ES-I3 (cell line): ENCODE data around the gene PITPNC1.
"Not testable (repeated sequence)": the region's sequence is repeated elsewhere in the genome, so short reads cannot be mapped to it uniquely, and the experiment has no call there.

Experiments
- H3K36me3 ChIP-seq: 2 replicates; pipeline ENCODE4 v1.6.1; 2013; ENCODE audit warnings: mild to moderate bottlenecking, low read length, control low read depth, moderate library complexity; ENCODE audit not compliant: insufficient read depth
- H3K4me1 ChIP-seq: 2 replicates; pipeline ENCODE4 v1.6.1; 2013; ENCODE audit warnings: mild to moderate bottlenecking, control low read depth, low read length; ENCODE audit not compliant: insufficient read depth
- H3K9ac ChIP-seq: 2 replicates; pipeline ENCODE4 v1.6.1; 2013; ENCODE audit warnings: low read depth, mild to moderate bottlenecking, low read length, moderate library complexity
- H3K9me3 ChIP-seq: 2 replicates; pipeline ENCODE4 v1.6.1; 2013; ENCODE audit warnings: mild to moderate bottlenecking, low read length, moderate library complexity; ENCODE audit not compliant: control insufficient read depth, insufficient read depth

The PITPNC1 gene

DNA sequence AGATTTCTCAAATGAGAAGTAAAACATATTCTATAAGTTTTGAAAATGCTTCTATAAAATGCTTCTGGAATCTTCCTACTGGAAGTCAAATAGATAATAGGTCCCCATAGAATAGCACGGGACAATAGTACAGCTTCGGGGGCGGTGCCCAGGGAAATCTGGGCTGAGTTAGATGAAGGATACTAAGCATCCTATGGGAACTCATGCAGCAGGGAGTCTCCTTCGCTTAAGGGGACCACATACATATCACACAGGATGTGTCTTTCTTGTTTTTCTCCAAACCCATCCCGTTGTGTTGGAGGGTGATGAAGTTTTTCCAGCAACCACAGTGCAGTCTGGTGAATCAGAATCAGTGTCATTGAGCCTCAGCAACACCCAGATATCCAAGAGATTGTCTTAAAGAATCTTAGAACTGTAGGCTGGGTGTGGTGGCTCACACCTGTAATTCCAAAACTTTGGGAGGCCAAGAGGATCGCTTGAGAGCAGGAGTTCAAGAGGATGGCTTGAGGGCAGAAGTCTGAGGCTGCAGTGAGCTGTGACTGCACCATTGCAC is 84.2 kb downstream of the PITPNC1 start:
- H3K9me3 ChIP-seq: peaks cover 3% of the 10 kb centered on the region; the same call in 1 of the 2 replicates
- H3K9ac ChIP-seq: no peak overlapping the region
- H3K4me1 ChIP-seq: peaks cover 2% of the 10 kb centered on the region
- H3K36me3 ChIP-seq: no peaks in the 10 kb centered on the region

DNA sequence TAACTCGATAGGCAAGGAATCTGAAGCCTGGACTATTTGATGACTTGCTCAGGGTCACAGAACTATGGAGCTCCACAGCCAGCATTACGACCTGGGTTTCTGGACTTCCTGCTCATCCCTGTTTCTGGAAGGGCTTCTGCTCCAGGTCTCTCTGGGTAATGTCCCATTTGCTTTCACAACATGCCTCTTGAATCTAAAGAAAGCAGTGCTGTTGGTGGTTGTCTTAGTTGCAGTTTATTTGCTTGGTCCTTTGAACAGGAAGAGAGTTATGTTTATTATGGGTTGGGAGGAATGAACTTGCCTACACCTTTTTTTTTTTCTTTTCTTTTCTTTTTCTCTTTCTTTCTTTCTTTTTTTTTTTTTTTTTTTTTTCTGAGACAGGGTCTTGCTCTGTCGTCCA is 84.8 kb downstream of the PITPNC1 start:
- Histone ChIP-seq H3K36me3 (no peaks in the 10 kb centered on the region), H3K9me3 (peaks cover 3% of the 10 kb centered on the region; the same call in 1 of the 2 replicates), H3K4me1 (peaks cover 8% of the 10 kb centered on the region), H3K9ac (no peak overlapping the region)

DNA sequence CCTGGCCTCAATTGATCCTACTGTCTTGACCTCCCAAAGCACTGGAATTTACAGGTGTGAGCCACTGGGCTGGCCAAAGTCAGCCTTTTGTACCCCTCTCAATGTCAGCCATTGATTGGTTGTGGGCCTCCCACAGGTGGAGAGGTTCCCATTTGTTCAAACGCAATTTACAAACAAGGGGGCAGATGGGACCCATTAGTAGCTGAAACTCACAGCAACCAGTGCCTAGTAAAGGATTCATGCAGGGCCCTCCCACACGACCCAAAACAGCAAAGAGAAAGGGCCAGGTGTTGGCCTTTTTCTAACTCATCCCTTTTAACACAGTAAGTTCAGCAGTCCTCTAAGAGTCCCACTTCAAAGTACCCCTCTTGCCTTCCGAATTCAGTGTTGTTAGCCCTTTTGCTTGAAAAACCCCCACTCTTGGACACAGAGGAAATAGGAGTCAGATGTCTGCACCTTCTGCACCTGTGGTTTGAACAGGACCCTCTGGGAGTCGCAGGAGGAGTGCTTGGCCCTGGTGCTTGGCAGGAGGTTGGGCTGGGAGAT is 89.2 kb downstream of the PITPNC1 start:
- peaks cover 15% of the 10 kb centered on the region for H3K4me1 ChIP-seq

DNA sequence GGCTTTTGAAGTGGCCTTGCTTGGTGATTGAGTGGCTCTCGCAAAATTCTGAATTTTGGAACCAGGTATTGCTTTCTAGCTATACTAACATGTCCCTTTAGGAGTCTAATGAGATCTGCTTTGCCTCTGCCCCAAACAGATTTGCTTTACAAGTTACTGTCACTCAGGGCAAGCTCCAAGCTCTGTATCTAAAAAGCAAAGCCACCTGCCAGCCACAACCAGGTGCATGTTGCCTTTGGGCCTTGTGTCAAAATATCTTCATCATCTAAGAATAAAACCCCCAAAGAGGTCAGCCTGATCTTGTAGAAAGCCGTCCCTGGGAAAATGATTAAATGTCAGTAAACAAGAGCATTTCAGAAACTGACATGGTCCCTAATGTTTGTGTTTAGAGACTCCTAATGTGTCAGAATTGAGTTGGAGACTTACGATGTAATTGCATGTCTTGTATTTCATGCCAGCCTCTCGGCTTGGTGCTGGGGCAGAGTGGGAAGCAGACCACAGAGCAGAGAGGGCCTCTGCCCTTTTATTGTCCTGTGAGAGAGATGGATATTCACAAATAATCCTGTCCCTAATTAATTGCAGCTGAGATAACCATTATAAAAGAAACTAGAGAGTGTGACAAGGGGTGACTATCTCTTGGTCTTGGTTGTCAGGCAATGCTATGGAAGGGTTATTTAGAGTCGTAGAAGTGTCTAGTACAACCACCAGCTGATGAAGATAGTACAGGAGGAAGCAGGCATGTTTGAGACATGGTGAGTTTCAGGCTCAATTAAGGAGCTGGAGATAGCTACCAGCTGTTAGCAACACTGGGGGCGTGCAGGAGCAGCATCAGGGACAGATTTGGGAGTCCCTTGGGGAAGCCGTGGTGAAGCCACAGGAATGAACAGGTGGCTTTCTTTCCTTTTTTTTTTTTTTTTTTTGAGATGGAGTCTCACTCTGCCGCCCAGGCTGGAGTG is 90.7 kb downstream of the PITPNC1 start:
- no peaks in the 10 kb centered on the region; the same call in 1 of the 2 replicates for H3K9me3 ChIP-seq
- H3K4me1 ChIP-seq: peaks cover 15% of the 10 kb centered on the region
- no peaks in the 10 kb centered on the region for H3K36me3 ChIP-seq
- no peak overlapping the region for H3K9ac ChIP-seq

More for the DNA sequence above, 89.2 kb downstream of the PITPNC1 start:
- Histone ChIP-seq H3K9ac (no peak overlapping the region), H3K36me3 (no peaks in the 10 kb centered on the region), H3K9me3 (no peaks in the 10 kb centered on the region; the same call in 1 of the 2 replicates)

DNA sequence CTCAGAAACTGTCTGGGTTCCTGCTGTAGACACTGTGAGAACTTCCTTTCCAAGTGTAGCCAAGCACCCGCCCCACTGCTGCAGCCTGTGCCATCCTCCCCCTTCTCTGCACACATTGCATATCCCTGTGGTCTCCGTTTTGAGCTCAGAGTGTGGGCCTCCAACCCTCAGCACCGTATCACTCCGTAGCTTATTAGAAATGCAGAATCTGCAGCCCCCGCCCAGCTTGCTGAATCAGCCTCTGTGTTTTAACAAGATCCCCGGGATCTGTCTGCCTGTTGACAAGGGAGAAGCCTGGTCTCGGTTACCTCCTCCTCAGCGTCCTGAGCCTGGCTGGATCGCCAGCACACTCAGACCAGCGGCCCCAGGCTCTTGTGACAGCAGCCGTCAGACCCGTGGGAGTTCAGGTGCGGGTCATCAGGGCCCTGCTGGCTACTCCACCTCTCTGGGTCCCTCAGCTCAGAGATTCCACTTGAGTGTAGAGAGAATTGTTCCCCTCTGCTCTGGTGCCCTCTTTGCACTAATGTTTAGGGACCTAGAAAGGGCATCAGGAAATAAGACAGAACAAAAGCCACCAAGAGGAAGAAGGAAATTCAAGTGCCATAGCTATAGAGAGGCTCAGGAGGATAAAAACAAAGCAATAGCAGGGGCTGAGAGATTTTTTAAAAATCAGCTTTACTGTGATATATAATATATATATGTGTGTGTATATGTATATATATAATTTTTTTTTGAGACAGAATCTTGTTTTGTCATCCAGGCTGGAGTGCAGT is 92.3 kb downstream of the PITPNC1 start:
- Histone ChIP-seq H3K9me3 (no peaks in the 10 kb centered on the region; the same call in 1 of the 2 replicates), H3K4me1 (peaks cover 20% of the 10 kb centered on the region), H3K9ac (no peak overlapping the region), H3K36me3 (no peaks in the 10 kb centered on the region)

DNA sequence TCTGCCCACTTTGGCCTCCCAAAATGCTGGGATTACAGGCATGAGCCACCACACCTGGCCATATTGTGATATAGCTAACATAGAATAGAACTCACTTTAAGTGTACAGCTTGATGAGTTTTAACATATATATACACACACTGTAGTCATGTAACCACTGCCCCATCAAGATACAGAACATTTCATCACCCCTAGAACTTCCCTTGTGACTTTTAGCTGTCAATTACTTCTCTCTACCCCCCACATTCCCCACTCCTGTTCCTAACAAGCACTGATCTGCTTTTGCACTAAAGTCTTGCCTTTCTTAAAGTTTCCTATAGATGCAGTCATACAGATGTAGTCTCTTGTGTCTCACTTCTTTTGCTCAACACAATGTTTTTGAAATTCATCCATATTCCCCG is 93.1 kb downstream of the PITPNC1 start:
- no peaks in the 10 kb centered on the region; the same call in 1 of the 2 replicates for H3K9me3 ChIP-seq
- H3K9ac ChIP-seq: no peak overlapping the region
- H3K4me1 ChIP-seq: peaks cover 25% of the 10 kb centered on the region
- H3K36me3 ChIP-seq: no peaks in the 10 kb centered on the region

DNA sequence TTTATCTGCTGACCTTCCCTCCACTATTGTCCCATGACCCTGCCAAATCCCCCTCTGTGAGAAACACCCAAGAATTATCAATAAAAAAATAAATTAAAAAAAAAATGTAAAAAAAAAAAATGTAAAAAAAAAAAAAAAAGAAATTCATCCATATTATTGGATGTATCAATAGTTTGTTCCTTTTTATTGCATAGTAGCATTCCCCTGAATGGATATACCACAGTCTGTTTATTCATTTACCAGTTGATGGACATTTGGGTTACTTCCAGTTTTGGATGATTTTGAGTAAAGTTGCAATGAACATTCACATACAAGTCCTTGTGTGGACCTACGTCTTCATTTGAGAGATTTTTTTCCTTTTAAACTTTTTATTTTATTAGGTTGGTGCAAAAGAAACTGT is 94.0 kb downstream of the PITPNC1 start:
- no peaks in the 10 kb centered on the region for H3K36me3 ChIP-seq
- H3K9ac ChIP-seq: no peak overlapping the region
- H3K4me1 ChIP-seq: peaks cover 29% of the 10 kb centered on the region
- H3K9me3 ChIP-seq: no peaks in the 10 kb centered on the region; the same call in 1 of the 2 replicates

DNA sequence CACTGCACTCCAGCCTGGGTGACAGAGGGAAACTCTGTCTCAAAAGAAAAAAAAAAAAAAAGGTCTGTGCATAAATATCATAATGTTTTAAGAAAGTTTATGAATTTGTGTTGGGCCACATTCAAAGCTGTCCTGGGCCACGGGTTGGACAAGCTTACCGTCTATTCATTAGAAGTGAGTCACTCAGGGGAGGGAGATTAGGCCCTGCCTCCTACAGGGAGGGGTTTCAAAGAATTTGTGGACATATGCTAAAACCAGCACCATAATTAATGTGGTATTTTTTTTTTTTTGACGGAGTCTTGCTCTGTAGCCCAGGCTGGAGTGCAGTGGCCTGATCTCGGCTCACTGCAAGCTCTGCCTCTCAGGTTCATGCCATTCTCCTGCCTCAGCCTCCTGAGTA is 95.5 kb downstream of the PITPNC1 start:
- not testable (repeated sequence) for H3K36me3 ChIP-seq, H3K9me3 ChIP-seq, H3K9ac ChIP-seq
- peaks cover 18% of the 10 kb centered on the region for H3K4me1 ChIP-seq

DNA sequence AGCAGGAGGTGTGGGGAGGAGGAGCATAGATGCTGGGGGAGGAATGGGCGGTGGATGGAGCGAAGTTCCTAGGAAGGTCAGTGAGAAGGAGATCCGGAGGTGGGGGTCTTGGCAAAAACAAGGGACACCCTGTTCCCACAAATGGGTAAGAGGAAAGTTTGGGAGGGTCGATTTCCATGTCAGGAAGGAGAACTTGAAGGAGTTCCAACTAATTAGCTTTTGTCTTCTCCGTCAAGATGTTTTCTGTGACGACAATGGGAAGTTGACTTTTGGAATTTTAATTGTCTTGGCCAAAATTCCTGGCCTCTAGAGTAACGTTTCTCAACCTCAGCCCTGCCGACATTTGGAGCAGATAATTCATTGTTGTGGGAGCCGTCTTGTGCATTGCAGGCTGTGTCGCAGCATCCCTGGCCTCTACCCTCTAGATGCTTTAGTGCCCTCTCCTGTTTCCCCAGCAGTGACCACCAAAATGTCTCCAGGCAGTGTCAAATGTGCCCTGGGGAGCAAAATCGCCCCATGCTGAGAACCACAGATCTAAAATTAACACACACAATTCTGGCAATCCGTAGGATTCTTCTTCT is 97.1 kb downstream of the PITPNC1 start:
- Histone ChIP-seq H3K9me3 (no peaks in the 10 kb centered on the region; the same call in 1 of the 2 replicates), H3K4me1 (peaks cover 17% of the 10 kb centered on the region), H3K36me3 (no peaks in the 10 kb centered on the region), H3K9ac (no peak overlapping the region)

DNA sequence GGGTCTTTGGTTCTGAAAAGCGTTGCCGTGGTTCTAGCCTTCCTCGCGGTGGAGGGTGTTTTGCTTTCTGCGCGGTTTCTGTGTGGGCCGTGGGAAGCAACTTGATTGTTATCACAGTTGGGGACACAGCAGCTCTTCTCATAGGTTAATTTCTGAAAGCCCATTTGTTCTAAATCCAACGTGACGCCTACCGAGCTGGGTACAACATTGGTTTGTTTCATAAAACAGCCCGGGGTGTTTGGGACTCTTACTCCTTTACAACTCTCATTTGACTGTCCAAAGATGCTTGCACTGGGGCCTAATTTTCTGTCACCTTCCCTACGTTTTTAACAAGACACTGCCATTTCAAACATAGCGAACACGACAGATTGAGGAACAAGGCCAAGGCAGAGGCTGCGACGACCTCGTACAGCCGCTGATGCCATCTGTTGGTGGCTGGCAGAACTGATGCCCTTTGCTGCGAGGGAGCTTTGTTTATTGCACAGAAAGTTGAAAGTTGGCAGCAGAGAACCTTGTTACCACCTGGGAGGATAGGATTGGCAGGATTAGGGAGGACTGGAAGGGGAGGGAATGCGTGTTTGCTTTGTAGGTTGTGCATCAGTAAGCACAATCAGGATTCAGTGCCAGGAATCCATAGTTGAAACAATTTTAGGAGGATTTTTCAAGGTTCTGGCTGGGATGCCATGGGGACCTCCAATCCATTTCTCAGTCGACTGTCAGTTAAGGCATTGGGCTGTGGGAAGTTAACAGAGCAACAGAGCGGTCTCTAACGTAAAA is 98.3 kb downstream of the PITPNC1 start:
- Histone ChIP-seq H3K9me3 (no peaks in the 10 kb centered on the region; the same call in 1 of the 2 replicates), H3K4me1 (peaks cover 17% of the 10 kb centered on the region), H3K36me3 (no peaks in the 10 kb centered on the region), H3K9ac (no peak overlapping the region)

DNA sequence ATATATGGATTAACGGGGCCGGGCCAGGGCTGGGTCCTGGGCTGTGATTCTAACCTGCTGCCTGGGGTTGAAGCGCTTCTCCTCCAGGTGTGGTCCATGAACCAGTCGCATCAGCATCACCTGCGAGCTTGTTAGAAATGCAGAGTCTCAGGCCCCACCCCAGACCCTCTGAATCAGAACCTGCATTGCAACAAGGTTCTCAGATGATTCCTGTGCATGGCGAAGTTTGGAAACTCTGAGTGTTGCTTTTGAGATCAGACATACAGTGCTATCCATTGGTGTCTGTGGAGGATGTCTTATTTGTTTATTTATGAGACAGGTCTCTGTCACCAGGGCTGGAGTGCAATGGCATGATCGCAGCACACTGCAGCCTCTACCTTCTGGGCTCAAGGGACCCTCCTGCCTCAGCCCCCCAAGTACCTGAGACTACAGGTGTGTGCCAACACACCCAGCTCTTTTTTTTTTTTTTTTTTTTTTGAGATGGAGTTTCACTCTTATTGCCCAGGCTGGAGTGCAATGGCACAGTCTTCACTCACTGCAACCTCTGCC is 99.8 kb downstream of the PITPNC1 start:
- Histone ChIP-seq H3K36me3 (no peaks in the 10 kb centered on the region), H3K9me3 (no peaks in the 10 kb centered on the region), H3K9ac (no peak overlapping the region), H3K4me1 (peaks cover 17% of the 10 kb centered on the region)

DNA sequence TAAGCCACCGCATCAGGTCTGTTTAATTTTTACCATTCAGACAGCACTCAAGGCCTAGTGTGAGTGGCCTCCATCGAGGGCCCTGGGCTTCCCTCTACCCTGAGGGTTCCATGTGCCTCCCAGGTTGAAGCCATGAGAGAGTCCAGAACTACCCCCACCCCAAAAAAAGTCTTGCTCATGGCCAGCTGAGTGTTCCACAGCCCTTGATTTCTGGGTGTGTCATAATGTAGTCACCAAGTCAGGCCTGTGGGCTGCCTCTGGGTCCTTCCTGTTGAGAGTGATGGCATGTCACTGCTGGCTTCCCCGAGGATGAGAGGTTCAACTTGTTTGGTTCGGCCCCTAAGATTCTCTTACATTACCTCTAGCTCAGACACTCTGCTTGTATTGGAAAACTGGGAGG is 100.6 kb downstream of the PITPNC1 start:
- no peaks in the 10 kb centered on the region for H3K36me3 ChIP-seq
- H3K9ac ChIP-seq: no peak overlapping the region
- no peaks in the 10 kb centered on the region for H3K9me3 ChIP-seq
- H3K4me1 ChIP-seq: peaks cover 17% of the 10 kb centered on the region

DNA sequence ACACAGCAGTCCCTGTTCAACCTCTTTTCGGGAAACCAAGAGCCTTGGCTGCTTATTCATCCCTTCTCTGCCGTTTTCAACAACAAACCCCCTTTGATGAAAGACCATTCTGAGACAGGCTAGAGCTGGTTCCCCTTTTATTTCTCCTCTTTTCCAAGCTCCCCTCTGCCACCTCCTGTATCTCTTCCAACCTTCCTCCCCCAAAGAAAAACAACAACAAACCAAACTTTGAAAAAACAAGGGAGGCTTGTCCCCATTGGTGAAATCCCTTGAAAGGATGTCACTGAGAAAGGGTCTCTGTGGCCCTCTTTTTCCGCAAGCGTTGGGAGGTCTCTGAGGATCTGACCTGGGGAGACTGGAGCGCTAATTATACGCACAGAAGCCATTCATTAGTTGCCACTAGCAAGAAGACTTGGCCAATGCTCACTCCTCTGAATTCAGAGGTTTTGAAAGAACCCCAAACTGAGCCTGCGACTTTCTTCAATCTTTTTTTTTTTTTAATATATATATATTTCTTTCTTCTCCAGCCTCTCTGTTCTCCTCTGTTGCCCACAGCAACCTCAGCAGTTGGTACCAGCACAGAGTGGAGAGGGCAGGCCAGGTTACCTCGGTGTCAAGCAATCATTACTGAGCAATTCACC is 101.4 kb downstream of the PITPNC1 start:
- H3K9me3 ChIP-seq: no peaks in the 10 kb centered on the region
- H3K9ac ChIP-seq: no peak overlapping the region
- peaks cover 17% of the 10 kb centered on the region for H3K4me1 ChIP-seq
- no peaks in the 10 kb centered on the region for H3K36me3 ChIP-seq
